ENCODE measurements around the gene SH3RF1. TPM values are rescaled to one million over a fixed set of nuclear protein-coding genes. Genes with fewer than 3 reads are reported as not detected.

The SH3RF1 gene
- total and polyA plus RNA-seq, 2 experiments from 2014 or later, result 7.8 to 12.4 TPM

DNA sequence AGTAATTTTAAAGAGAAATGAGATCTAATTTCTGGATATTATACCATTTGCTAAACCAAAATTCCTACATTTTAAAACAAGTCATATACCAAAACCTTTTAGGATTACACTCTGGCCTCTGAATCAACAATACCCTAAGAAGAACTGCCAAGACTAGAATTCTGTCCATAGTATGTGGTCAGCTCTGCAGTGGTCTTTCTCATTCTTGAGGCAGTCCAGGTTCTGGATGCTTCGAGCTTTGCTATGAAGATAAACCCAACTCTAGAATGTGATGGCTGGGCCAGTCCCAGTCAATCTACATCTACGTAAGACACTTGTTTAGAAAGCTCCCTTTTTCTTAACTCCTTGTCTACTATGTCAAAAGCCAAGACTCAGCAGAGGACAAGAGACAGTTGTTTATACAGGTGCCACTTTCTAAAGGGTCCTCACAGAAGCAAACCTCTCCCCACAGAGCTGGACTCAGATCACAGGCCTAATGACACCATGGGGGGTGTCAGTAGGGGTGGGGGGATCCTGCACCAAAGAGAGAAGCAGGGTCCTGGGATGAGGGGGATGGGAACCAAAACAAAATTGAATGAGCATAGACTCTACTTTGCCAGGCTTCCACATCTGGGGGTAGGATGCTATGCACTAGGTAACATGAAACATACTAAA lies 63.2 kb downstream of the SH3RF1 start:
- Mint-ChIP-seq H3K27ac (no peak overlapping the region), H3K27me3 (ENCODE audit: insufficient read depth, low read depth, poor library complexity) (no peaks in the 10 kb centered on the region), H3K4me1 (peaks cover 20% of the 10 kb centered on the region), H3K9me3 (no peaks in the 10 kb centered on the region), H3K4me3 (no peak overlapping the region), H3K36me3 (ENCODE audit: low read depth) (peaks cover 4% of the 10 kb centered on the region; the same call in 1 of the 3 replicates)
- DNase-seq (ENCODE audit: low spot score), result no peak
- H4K20me1 ChIP-seq (replicated peaks; ENCODE audit: insufficient read depth), result no peaks in the 10 kb centered on the region
- no peaks in the 10 kb centered on the region for H3K36me3 ChIP-seq (ENCODE audit: insufficient read depth)
- H2AFZ ChIP-seq, result no peak overlapping the region
- H3K79me2 ChIP-seq (replicated peaks; ENCODE audit: insufficient read depth), result peaks cover 55% of the 10 kb centered on the region
- no peaks in the 10 kb centered on the region for H3K9me2 ChIP-seq (ENCODE audit: insufficient read depth)
- H3K4me1 ChIP-seq (ENCODE audit: insufficient read depth), result peaks cover 20% of the 10 kb centered on the region
- no peaks in the 10 kb centered on the region for H3F3A ChIP-seq (replicated peaks; ENCODE audit: low read depth)
- TF ChIP-seq POLR2AphosphoS5 (IDR thresholded peaks at IDR 0.05; ENCODE audit: low read depth) (no peak), JUNB (IDR thresholded peaks at IDR 0.05; ENCODE audit: unreplicated experiment) (no peak), ZNF462 (CRISPR knock-in tag; IDR thresholded peaks at IDR 0.05) (no peak), STAT1 (IDR thresholded peaks at IDR 0.05; ENCODE audit: unreplicated experiment) (no peak), ZNF331 (CRISPR knock-in tag; IDR thresholded peaks at IDR 0.05; ENCODE audit: low read depth) (no peak), ZNF114 (CRISPR knock-in tag; IDR thresholded peaks at IDR 0.05) (no peak)
- no peak overlapping the region for H3K4me3 ChIP-seq
- H3K27ac ChIP-seq (ENCODE audit: low read depth), result no peak overlapping the region
- peak overlapping the region; percentile 35; the same call in 1 of the 2 replicates for H3K4me2 ChIP-seq
- H3K27me3 ChIP-seq (ENCODE audit: insufficient read depth), result no peaks in the 10 kb centered on the region
- ATAC-seq, result peak; percentile 23; the same call in 1 of the 3 replicates

DNA sequence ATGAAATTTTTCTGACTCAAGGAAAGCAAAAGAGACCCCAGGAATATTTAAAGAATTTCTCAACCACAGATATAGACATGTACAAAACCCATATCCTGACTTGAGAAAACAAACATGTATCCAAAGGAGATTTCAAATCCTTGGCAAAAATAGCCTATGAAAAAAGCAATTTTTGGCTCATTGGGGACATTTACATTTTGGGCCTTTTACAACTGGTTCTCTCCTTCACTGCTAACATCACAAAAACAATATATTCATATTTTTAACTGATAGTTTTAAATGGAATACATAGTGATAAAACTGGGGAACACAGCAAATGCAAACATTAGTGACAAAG lies 65.0 kb downstream of the SH3RF1 start:
- H3K4me2 ChIP-seq, result no peak overlapping the region
- H3K4me1 ChIP-seq (ENCODE audit: insufficient read depth), result peaks cover 20% of the 10 kb centered on the region
- no peak overlapping the region for H2AFZ ChIP-seq
- DNase-seq (ENCODE audit: low spot score), result no peak
- H3K27ac ChIP-seq (ENCODE audit: low read depth), result no peak overlapping the region
- no peak overlapping the region for H3K4me3 ChIP-seq
- no peaks in the 10 kb centered on the region for H3F3A ChIP-seq (replicated peaks; ENCODE audit: low read depth)
- H3K27me3 Mint-ChIP-seq (ENCODE audit: insufficient read depth, low read depth, poor library complexity), result no peaks in the 10 kb centered on the region
- peaks cover 67% of the 10 kb centered on the region for H3K79me2 ChIP-seq (replicated peaks; ENCODE audit: insufficient read depth)
- H3K9me2 ChIP-seq (ENCODE audit: insufficient read depth), result no peaks in the 10 kb centered on the region
- H3K4me1 Mint-ChIP-seq, result peaks cover 31% of the 10 kb centered on the region
- H4K20me1 ChIP-seq (replicated peaks; ENCODE audit: insufficient read depth), result no peaks in the 10 kb centered on the region
- no peaks in the 10 kb centered on the region for H3K9me3 Mint-ChIP-seq
- no peak overlapping the region for H3K27ac Mint-ChIP-seq
- H3K36me3 ChIP-seq (ENCODE audit: insufficient read depth), result no peaks in the 10 kb centered on the region
- H3K36me3 Mint-ChIP-seq (ENCODE audit: low read depth), result 0 out of 3 replicates have a peak, but pooled peaks cover under 1% of the 10 kb centered on the region
- H3K27me3 ChIP-seq (ENCODE audit: insufficient read depth), result no peaks in the 10 kb centered on the region
- H3K4me3 Mint-ChIP-seq, result no peak overlapping the region
- ATAC-seq, result no peak
- TF ChIP-seq ZNF462 (CRISPR knock-in tag; IDR thresholded peaks at IDR 0.05) (no peak), ZNF331 (CRISPR knock-in tag; IDR thresholded peaks at IDR 0.05; ENCODE audit: low read depth) (no peak)

Measured in GM23338 (cell line).